GM12864 (cell line): Measurements from ENCODE around the gene BCL2L11.
A peak's percentile ranks its signal among the peaks of the same experiment; 100 is the strongest.

Experiments
- DNase-seq: peaks from one replicate; pipeline ENCODE4 v3.0.0-alpha.2; 2011; ENCODE audit warnings: low read depth
- H3K4me3 ChIP-seq: 2 replicates; pipeline ENCODE4 v1.5.1; 2011; ENCODE audit warnings: mild to moderate bottlenecking, low read depth, low read length, control low read depth
- TF ChIP-seq, protein P1 (sequence below): IDR thresholded peaks from 2 replicates; pipeline ENCODE4 v1.5.1; 2011; ENCODE audit warnings: low read depth, mild to moderate bottlenecking, moderate library complexity, low read length, control low read depth, inconsistent platforms; ENCODE audit errors: missing control alignments

Gene BCL2L11

GRCh38 chr2:111108745-111109271, 11.9 kb upstream of the BCL2L11 start:
- DNase-seq = no peak
- TF ChIP-seq, protein P1, sequence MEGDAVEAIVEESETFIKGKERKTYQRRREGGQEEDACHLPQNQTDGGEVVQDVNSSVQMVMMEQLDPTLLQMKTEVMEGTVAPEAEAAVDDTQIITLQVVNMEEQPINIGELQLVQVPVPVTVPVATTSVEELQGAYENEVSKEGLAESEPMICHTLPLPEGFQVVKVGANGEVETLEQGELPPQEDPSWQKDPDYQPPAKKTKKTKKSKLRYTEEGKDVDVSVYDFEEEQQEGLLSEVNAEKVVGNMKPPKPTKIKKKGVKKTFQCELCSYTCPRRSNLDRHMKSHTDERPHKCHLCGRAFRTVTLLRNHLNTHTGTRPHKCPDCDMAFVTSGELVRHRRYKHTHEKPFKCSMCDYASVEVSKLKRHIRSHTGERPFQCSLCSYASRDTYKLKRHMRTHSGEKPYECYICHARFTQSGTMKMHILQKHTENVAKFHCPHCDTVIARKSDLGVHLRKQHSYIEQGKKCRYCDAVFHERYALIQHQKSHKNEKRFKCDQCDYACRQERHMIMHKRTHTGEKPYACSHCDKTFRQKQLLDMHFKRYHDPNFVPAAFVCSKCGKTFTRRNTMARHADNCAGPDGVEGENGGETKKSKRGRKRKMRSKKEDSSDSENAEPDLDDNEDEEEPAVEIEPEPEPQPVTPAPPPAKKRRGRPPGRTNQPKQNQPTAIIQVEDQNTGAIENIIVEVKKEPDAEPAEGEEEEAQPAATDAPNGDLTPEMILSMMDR = no peak
- H3K4me3 ChIP-seq = no peak overlapping the region

GRCh38 chr2:111111101-111111755, 9.5 kb upstream of the BCL2L11 start:
- TF ChIP-seq, protein P1 = no peak
- no peak overlapping the region for H3K4me3 ChIP-seq
- DNase-seq = no peak

DNA sequence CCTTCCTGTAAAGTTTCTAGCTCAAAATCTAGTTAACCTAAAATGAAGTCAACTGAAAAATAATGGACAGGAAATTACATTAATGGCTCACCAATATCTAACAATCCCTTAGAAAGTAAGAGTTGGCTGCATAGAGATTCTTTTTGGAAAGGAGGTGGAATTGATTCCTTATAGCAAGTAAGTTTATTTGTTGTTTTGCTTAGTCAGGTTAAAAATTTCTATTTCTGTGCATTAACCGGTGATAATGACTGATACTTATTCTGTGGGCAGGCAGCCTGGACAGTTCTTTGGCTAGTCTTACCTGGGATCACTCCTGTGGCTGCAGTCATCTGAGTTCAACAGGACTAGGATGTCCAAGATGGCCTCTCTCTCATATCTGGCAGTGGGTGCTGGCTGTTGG, 6.9 kb upstream of the BCL2L11 start:
- no peak for DNase-seq
- TF ChIP-seq, protein P1 = no peak
- no peak overlapping the region for H3K4me3 ChIP-seq

GRCh38 chr2:111116011-111116746, 4.5 kb upstream of the BCL2L11 start:
- no peak for DNase-seq
- no peak overlapping the region for H3K4me3 ChIP-seq
- TF ChIP-seq, protein P1 = no peak

DNA sequence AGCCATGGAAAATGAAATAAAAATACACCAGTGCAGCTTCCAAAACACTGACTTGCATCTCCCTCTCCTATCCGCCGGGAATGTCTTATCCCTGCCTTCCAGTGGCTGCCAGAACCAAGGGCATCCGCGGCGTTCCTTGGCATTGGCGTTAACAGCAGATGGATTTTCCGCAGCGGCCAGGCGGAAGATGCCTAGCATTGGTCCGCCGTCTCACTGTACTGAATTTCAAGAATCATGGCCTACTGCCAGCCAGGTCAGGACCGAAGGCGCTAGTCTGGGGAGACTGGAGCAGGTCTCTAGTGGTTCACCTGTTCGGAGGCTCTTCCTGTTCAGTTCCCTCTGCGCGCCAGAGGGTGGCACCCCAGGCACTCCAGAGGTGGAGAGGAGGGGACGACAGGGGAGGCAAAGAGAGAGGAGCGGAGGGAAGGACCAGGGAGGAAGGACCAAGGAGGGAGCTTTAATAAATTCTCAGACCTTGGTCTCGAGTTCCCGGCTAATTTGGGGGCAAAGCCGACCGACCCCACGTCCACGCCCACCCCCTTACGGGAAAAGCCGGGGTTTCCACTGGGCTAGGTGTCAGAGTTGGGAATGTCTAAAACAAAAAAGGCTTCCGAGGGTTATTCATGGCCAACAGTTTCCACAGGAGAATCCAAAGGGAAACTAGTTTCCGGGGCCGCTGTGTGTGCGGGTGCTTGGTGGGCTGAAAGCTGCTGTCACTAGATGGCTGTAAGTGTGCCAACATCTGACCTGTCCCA, 3.7 kb upstream of the BCL2L11 start:
- TF ChIP-seq, protein P1 = peak; percentile 91
- H3K4me3 ChIP-seq = no peak overlapping the region
- DNase-seq = no peak

DNA sequence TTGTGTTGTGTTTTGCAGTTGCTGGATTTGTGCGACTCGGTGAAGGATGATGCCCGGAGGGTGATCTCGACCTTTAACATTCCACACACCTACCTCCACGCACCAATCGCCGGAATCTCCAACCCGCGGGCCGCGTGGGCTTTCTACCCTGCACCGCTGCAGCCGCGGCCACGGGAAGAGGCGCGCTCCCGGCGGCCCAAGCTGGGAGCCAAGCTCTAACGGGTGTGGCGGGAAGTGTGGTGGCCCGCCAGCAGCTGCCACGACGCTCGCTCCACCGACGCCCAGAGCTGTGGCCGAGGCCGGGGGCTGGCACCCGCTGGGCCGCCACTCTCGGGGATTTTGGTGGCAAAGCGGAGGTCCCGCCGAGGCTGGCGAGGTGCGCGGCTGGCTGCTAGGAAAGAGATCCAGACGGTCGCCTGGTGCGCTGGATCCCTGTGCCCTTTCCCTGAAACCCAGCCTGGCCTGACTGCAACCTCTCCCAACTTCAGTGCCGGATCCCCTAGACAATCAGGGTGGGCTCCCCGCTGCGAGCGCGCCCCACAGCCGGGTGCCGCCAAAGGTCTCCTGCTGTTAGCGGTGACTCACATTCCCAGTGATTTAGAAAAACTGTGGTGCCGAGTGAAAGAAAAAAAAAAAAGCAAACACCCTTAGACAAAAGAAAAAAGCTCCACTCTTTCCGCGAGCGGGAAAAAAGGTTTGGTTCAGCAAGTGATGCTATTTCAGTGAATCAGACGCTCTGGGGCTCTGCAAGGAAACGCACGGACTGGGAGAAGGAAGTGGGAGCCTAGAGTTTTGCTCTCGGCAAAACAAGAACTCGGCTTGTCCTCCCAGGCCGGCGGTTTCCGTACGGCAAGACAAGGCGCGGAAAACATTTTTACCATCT, 2.9 kb upstream of the BCL2L11 start:
- TF ChIP-seq, protein P1 = no peak
- no peak overlapping the region for H3K4me3 ChIP-seq
- no peak for DNase-seq
